GM12892 (cell line): ENCODE measurements around the gene BSN.

ENCODE experiments used
- POLR2A ChIP-seq: IDR thresholded peaks from 2 replicates; pipeline ENCODE4 v1.6.1; 2011; ENCODE audit warnings: low read depth, low read length, control low read depth
- POLR2AphosphoS5 ChIP-seq: IDR thresholded peaks from 2 replicates; pipeline ENCODE4 v1.6.1; 2011; ENCODE audit warnings: low read depth, low read length, control low read depth
- TAF1 ChIP-seq: IDR thresholded peaks from 2 replicates; pipeline ENCODE4 v1.6.1; 2011; ENCODE audit warnings: low read depth, mild to moderate bottlenecking, control low read depth, low read length, borderline replicate concordance

- TF ChIP-seq POLR2A (no peak), POLR2AphosphoS5 (no peak), TAF1 (no peak)
These were observed 38.8 kb downstream of the BSN start for GRCh38 chr3:49593041-49593440.
